Measurements from ENCODE around the gene ADARB1.

Gene ADARB1

DNA sequence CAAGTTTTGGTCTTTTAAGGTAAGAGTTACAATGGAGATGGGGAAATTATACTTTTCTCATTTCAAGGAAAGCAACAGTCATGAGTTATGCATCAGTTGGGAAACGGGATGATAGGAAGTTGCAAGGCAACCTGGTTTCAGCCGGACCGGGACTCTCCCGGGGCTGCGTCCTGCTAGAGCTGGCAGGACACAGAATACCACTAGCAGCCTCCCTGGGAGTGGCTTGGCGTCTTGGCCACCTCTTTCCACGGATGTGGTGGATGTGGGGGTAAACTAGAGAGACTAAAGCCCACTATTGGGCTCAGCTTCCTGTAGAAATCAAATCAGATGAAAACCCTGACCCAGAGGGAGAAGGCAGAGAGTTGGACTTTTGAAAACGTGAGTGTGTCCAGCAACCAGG, 71.9 kb downstream of the ADARB1 start:
- no peak overlapping the region for H3K4me3 ChIP-seq (ENCODE audit: low read depth, low read length)

DNA sequence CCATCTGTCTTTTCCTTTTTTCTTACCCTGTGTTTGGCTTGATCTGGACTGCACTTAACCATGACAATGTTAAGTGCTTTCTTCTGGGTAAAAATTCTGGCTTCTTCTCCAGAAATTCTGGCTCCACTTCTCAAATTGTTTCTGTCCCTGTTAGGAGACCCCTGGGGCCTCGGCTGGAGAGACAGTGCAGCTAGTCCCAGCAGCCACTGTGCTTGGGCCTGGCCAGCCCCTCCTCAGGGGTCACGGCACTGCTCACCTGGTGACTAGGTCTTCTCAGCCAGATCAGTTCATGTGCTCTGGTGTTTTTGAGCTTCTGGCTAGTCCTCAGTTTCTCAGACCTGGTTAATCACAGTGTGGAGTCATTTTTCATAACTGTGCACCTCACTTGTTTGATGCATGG, 72.4 kb downstream of the ADARB1 start:
- no peak overlapping the region for H3K4me3 ChIP-seq (ENCODE audit: low read depth, low read length)

DNA sequence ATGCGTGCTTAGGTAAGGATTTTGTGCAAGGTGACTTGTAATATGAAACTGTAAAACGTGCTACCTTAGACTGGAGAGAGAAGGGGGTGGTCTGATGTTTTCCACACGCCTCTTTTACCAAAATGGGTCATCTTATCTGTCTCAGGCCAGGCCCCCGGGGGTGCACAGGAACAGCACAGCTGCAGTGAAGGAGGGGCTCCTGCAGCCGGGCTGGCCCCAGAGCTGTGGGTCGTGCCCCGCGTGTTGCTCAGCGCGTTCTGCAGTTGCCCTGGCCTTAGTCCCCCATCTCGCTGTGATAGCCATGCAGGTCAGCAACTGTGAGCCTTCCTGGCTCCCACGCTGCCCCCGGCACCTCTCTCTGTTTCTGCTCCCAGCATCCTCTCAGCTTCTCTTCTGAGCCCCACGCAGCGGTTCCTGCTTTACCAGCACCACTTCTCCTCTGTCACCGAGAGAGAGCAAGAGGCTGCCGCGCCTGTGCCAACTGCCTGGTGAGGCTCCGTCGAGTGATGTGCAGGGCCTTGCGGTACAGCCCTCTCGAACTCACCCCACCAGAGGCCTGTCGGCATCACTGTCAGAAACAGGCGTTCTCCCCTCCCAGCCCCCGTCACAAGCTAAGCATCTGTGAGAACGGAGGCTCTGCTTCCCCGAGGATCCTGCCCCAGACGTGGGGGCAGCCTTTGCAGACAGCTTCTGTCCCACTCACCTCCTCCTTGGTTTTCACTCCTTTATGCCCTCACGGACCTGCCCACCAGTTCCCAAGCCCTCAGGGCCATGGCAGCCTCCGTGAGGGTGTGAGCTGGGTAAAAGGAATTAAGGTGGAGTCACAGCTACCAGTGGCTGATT, 73.3 kb downstream of the ADARB1 start:
- no peak overlapping the region for H3K4me3 ChIP-seq (ENCODE audit: low read depth, low read length)

DNA sequence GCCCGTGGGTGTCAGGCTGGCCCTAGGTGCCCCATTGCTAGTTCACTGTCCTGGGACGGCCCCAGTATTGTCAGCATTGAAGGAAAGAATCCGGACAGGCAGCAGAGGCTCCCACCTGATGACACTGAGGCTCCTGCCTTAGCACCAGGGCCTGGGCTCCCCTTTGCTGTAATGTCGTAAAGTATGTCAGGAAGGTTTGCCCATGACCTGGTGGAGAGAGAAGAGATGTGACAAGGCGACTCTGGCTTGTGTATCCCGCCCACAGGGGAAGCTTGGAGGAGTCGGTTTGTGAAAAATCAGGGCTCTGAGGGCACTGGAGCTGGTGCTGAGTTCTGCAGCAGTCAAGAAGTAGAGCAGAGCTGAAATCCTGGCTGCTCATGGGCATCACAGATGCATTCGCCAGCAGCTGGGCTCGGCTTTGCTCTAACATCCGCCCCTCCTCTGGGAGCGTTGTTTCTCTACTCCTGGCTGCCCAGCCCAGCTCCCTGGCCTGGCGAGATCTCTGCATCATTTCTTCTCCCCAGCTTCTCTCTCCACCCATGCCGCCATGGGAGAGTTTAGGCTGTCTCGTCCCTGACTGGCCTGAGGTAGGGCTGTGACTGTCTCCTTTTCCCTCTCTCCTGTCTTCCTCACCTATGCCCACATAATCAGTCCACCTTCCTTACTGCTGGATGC, 74.1 kb downstream of the ADARB1 start:
- no peak overlapping the region for H3K4me3 ChIP-seq (ENCODE audit: low read depth, low read length)

DNA sequence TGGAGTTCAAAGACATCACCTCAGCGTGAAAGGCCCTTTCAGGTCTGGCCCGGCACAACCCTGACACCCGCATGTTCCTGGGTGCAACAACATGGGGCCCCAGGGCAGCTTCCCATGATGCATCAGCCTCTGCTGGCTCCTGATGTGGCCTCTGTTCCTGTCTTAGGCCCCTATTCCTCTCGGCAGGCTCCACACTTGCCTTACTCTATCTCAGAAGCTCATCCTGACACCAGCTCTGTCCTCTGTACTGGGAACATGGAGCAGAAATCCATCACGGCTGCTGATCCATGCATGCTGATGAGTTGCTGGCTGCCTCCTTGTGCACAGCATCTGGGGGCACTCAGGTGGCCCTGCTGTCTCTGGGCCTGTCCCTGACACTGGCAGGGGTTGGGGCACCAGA, 74.6 kb downstream of the ADARB1 start:
- no peak overlapping the region for H3K4me3 ChIP-seq (ENCODE audit: low read depth, low read length)

DNA sequence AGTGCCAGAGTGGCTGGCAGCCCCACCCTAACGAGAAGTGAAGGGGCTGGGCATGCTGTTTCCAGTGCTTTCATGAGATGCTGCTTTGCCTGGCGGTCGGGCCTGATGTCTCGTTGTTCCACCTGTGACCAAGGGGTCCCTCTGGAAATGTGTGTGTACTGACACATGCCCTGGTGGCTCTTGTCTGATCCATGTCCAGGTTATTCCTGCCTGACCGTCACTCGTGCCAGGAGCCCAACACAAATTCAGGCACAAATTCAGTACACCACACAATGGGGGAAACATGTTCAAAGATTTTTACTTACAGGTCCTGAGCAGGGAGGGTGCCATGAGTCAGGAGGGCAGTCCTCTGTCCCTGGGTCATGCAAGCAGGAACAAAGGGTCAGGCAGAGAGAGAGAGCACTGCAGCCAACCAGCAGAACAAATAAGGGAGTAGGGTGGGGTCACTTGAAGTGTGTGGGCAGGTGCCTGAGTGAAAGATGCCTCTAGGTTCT, 76.3 kb downstream of the ADARB1 start:
- H3K4me3 ChIP-seq (ENCODE audit: low read depth, low read length) = no peak overlapping the region

DNA sequence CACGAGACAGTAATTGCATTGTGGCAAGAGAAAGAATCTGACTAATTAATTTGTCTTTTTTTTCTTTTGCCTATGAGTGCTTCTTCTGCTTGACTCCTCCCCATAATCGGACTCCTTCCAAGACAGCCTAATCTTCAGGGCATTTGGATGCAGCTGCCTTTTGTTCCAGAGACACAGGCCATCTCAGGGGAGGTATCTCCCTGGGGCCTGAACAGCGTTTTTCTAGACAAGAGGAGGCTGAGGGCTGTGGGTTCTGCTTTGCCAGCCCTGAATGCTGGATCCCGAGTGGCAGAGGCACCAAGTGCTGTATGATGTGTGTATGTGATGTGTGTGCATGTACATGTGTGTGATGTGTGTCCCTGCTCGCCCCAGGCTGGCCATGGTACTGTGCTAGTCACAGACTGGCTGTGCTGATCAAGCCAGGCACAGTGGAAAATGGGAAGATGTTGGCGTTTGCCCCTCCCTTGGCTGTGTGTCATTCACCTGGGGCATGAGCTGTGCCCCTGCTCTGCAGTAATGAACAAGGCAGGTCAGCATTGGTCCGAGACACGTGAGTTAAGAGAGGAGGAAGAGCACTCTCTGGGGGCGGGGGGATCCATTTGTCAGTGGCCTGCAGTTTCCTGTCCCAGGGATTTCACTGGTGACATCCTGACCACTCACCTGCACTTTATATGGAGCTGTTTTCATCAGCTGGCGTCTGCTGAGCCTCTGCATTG, 77.2 kb downstream of the ADARB1 start:
- H3K4me3 ChIP-seq (ENCODE audit: low read depth, low read length) = no peak overlapping the region

DNA sequence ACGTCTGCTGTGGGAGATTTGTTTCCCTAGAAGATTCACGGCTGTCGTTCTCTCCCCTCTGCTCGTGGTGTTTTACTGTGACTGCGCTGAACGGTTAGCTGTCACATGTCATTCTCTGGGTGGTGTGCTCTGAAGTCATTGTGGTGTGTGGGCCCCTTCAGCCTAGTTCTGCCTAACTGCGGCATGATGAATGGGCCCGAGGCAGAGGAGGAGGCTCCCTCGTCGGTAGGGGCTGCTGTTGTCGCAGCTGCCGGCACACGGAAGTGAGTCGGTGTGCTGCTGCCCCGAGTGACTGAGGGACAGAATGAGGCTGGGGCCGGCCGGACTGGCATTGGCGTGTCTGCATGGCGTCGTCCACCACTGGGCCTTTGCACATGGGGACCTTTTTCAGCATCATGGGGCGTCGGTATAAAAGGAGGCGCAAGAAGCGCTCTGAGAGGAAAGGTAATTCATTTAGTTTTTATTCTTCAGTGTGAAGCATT, 77.9 kb downstream of the ADARB1 start:
- H3K4me3 ChIP-seq (ENCODE audit: low read depth, low read length) = no peak overlapping the region

DNA sequence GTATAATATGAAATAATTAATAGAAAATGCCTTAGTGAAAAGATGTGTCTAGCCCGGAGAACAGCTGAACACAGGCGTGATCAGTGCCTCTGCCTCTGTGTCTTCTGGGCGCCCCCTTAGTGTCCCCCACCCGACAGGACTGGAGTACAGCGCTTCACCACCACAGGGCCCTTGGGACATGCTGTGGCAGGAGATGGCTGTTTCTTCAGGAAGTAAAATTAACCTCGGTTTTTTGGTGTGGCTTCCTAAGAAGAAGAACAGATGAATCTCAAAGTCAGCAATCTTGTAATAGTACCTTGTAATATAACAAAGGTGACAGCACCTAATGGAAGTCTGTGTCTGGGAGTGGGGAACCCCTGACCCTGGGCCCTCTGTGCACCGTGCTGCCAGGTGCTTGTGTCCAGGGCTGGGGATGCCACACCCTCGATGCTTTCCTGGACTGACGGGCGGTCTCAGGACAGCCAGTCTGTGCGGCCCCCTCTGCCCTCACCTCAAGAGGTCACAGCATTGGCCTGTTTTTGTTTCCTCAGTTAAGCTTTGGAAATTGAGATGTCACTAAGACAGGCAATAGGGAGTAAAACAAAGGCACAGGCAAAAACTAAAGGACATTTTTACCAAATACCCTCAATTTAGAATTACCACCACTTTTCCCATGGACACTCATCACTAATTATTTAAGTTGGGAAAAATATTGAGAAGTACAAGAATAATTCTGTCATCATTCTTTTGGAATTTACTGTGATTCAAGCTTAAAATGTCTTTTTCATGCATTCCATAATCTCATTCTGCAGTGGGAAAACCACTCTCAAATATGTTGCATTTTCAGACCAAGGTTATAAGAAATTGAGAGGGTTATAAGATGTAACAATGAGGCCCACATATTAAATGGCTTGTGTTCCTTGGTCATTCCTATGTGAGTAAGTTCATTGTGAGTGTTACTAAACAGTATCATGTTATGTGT, 79.3 kb downstream of the ADARB1 start:
- no peak overlapping the region for H3K4me3 ChIP-seq (ENCODE audit: low read depth, low read length)

DNA sequence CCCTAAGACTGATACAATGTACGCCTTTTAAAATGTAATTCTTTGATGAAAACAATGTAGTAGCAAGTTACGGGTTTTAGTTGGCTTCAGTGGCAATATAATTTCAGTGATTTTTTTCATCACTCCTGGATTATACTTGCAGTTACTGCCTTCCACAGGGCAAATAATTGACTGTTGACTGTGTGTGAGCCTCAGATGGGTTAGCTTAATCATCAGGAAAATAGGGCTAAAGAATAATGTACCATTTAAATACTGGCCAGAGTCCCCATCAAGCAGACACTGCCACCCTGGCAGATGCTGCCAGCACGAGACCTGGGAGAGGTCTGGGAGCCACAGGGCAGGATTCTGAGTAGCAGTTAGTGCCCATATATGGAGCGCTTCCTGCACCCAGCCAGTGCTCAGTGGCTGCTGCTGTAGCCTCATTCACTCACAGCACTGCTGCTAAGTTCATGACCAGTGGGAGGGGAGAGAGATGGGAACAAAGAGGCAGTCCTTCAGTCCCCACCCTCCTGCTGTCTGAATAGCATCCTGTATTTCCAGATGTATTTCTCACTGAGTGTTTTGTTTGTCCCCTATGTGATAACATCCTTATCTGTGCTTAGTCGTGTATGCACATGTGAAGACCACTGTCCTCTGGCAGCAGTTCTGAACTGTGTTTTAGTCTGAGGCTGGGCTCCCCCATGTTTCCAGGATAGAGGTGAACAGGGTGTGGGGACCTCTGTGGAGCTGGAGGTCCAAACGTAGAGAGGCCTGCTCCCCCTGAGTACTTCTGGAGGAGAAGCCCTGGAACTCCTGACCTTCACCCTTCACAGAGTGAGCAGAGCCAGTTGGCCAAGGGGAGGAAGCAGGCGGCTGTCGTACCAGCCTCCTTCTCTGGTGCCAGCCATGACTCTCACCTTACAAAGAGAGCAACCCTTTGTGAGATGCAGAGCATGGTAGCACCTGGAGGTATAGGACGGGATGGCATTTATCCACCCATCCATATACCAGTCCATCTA, 80.4 kb downstream of the ADARB1 start:
- H3K4me3 ChIP-seq (ENCODE audit: low read depth, low read length) = no peak overlapping the region

DNA sequence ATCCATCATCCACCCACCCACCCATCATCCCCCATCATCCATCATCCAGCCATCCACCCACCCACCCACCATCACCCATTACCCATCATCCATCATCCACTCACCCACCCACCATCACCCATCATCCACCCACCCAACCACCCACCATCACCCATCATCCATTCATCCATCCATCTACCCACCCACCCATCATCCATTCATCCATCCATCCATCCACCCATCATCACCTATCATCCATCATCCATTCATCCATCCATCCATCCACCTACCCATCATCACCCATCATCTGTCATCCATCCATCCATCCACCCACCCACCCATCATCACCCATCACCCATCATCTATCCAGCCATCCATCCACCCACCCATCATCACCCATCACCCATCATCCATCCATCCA, 81.5 kb downstream of the ADARB1 start:
- H3K4me3 ChIP-seq (ENCODE audit: low read depth, low read length) = no peak overlapping the region

DNA sequence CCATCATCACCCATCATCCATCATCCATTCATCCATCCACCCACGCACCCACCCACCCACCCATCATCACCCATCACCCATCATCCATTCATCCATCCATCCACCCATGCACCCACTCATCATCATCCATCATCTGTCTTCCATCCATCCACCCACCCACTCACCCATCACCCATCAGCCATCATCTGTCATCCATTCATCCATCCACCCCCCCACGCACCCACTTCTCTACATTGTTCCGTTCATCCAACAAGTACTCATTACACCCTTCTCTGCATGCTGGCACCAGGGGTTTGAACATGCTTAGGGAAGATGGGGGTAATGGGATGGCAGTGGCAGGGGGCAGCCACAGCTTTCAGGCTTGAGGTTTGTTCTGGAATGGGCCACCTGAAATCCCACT, 82.1 kb downstream of the ADARB1 start:
- no peak overlapping the region for H3K4me3 ChIP-seq (ENCODE audit: low read depth, low read length)

DNA sequence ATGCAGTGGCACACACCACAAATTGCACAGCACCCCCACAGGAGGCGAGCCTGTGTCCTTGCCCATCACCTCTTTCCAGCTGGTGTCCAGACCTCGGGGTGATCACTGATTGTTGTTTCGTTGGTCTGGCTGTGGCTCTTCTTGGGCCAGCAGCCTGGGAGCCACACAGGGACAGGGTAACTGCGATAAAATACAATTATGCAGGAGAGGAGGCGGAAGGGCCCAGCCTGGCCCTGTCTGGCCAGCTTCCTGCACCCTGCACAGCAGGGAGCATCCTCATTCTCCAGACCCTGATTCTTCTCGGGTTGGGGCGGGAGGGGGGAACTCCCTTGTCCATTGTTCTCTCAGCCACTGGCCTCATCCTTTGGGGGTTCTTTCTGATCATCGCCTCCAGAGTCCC, 83.6 kb downstream of the ADARB1 start:
- no peak overlapping the region for H3K4me3 ChIP-seq (ENCODE audit: low read depth, low read length)

DNA sequence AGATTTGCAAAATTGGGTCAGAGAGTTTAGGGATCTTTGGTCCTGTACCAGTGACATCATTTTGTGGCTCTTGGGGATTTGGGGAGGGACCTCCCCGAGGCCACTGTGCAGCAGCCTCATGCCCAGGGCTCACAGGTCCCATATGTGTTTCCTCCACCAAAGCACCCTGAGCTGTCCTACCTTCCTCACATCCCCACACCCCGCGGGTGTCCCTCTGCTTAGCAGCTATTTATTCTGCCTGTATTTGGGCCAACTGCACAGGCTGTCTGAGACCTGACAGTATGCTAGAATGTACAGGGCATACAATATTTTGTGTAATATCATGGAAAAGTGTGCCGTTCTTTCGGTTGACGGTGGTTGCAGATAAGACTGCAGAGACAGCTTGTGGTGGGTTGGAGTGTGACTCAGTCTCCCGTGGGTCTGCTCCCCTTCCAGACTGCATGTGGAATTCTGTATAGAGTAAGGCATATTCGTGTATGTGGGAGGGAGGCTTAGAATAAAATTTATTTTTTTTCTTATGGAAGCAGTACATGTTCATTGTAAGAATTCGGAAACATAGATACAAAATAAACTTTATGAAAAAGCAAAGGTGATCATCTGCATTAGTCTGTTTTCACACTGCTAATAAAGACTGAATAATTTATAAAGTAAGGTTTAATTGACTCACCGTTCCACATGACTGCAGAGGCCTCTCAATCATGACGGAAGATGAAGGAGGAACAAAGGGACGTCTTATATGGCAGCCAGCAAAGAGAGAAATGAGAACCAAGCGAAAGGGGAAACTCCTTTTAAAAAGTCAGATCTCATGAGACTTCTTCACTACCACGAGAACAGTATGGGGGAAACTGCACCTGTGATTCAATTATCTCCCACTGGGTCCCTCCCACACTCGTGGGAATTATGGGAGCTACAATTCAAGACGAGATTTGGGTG, 84.4 kb downstream of the ADARB1 start:
- no peak overlapping the region for H3K4me3 ChIP-seq (ENCODE audit: low read depth, low read length)

DNA sequence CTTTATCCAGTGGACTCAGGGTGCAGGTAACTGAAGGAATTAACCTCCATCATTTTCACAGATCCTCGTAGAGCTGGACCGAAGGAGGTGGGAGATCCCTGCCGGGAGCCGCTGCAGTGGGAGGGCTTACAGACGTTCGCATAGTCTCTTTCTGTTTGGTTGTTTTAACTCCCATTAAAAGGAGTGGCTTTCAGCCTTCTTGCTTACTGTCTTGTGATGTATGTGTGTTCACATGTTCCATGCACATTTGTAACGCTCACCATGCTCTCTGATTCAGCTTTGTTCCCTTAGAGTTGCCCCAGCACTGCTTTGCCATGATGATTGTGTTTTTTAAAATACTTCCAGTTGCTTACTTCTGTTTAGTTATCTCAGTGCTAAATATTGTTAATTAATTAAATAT, 85.8 kb downstream of the ADARB1 start:
- H3K4me3 ChIP-seq (ENCODE audit: low read depth, low read length) = no peak overlapping the region

DNA sequence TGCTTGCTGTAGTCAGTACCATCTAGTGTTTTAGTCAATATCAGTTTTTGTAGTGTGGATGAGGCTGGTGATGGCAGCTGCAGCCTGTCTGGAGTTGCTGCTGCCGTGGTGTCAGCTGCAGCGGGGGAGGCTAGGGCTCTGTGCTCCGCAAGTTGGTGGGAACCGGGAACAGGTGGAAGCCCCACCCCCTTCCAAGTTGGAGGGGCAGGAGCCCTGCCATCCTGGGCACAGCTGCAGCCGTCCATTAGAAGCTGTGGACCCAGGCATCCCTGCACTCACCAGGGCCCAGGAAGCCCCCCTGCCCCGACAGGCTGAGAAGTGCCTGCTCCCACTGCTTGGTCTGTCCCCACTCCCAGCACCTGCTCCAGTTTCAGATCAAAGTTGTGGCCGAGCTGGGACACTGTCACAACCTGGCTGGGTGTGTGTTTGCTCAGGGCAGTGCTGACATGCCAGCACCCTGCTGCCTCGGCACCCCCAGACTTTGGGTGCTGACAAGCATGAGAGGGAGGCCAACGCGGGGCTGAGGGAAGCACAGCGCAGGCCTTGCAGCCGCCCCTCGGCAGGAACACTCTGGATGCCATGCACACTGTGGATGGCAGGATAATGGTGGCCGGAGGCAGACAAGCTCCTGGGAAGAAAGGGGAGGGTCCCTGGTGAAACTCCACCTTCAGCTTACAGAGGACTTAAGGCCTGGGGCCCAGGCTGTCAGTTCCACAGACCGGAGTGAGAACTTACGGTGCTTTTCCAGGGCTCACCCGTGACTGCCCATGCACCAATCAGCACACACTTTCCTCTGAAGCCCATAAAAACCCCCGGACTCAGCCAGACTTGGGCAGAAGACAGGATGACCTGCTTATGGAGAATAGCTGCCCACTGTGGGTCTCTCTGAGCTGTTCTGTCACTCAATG, 86.9 kb downstream of the ADARB1 start:
- no peak overlapping the region for H3K4me3 ChIP-seq (ENCODE audit: low read depth, low read length)

DNA sequence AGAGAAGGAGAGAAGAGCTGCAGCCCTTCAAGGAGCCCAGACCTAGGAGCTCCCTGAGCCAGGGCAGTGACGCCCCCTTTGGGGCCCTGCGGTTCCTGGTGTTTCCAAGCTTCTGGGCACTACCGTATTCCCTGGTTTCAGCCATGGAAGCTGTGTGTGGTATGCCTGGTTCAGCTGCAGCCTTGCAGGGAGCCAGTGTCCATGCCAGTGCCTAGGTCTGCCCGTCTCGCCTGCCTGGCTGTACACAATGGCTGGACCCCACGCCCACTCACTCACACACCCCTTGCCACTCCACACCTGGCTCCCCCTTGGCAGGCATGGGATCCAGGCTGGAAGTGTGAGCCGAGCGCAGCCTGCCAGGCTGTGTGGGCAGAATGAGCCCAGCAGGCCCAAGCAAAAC, 87.7 kb downstream of the ADARB1 start:
- no peak overlapping the region for H3K4me3 ChIP-seq (ENCODE audit: low read depth, low read length)
